Body of pancreas (tissue), 4 donors: ENCODE data around the gene NFKB1. TPM values are rescaled to one million over a fixed set of nuclear protein-coding genes. Genes with fewer than 3 reads are reported as not detected.

Experiments used
- ATAC-seq: fragments of 150-250 bp; one replicate; pipeline ENCODE4 v1.9.1; 2016
- DNase-seq, 4 donors: peaks; one replicate each; pipeline ENCODE4 v3.0.0-alpha.2; 2019
- H3K27ac ChIP-seq, 4 donors: fragments of 200-600 bp; sonication (generic); 1 replicate in 3 of 4; 2 replicates in 1 of 4; pipeline versions ENCODE4 v1.5.1 to v1.6.1; 2016 to 2019; ENCODE audit warnings: mild to moderate bottlenecking in 1 of 4, mixed read lengths in 1 of 4, moderate library complexity in 1 of 4
- H3K27me3 ChIP-seq, 2 donors: fragments of 200-600 bp; sonication (generic); one replicate each; pipeline ENCODE4 v1.6.0; 2016; ENCODE audit warnings: mild to moderate bottlenecking in 1 of 2
- H3K36me3 ChIP-seq, 2 donors: fragments of 200-600 bp; sonication (generic); replicated peaks in 1 of 2; 2 replicates each; pipeline ENCODE4 v1.5.1; 2016; ENCODE audit warnings: low read depth in 2 of 2; ENCODE audit not compliant: insufficient read depth in 1 of 2
- H3K4me1 ChIP-seq: fragments of 200-600 bp; sonication (generic); one replicate; pipeline ENCODE4 v1.6.0; 2016
- H3K4me3 ChIP-seq, 2 donors: fragments of 200-600 bp; sonication (generic); 1 replicate in 1 of 2; 2 replicates in 1 of 2; pipeline ENCODE4 v1.5.1; 2016 to 2019
- H3K9me3 ChIP-seq, 3 donors: fragments of 200-600 bp; sonication (generic); 1 replicate in 2 of 3; 2 replicates in 1 of 3; pipeline ENCODE4 v1.5.1; 2016
- POLR2A ChIP-seq, 3 donors: fragments of 450-650 bp; IDR thresholded peaks; one replicate each; pipeline ENCODE4 v1.6.1; 2016; ENCODE audit warnings: antibody characterized with exemption in 3 of 3, mild to moderate bottlenecking in 2 of 3
- WGBS, 2 donors: methylation state at CpG; one replicate each; pipeline ENCODE4 v1.1.5; 2017; 5-methylcytosine and 5-hydroxymethylcytosine counted together
- intact Hi-C: fragments of 100-400 bp; cut with DNase I; formaldehyde crosslinking; loops from one replicate; pipeline ENCODE4 v1.15.1; 2023
- total RNA-seq, 2 donors: library from RNA; depleted of rRNA; stranded (reverse); fragments of >200 nt; gene quantifications; one replicate each; pipeline ENCODE4 v1.1.0, GENCODE V29; 2016
- TF ChIP-seq, protein P1 (sequence below), 7 experiments: fragments of 450-650 bp in 4 of 7; fragments of 200-600 bp in 3 of 7; sonication (generic) in 3 of 7; IDR thresholded peaks; one replicate each; pipeline ENCODE4 v1.5.1; 2016 to 2019; ENCODE audit warnings: antibody characterized with exemption in 7 of 7

The NFKB1 gene
- total RNA-seq, 2 donors from 2014 or later: 14.5 to 20.5 TPM

- no peak for ATAC-seq
Measured at GRCh38 chr4:102633100-102633499, 131.9 kb downstream of the NFKB1 start.

DNA sequence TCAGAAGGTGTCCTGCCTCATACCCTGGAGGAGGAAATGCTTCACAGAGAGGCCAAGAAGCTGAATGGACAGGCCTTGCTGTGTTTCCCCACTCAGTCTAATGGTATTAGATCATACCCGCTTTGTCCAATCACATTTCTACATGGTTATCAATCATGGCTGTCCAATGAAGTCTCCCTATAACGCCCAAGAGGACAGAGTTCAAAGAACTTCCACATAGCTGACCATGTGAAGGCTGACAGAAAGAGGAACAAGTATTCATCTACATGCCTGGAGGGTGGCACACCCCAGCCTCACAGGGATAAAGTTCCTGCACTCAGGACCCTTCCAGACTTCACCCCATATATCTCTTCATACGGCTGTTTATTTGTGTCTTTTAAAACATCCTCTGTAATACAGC, 136.2 kb downstream of the NFKB1 start:
- Histone ChIP-seq H3K27me3 (no peaks in the 10 kb centered on the region), H3K4me3 (no peak overlapping the region), H3K36me3 (no peaks in the 10 kb centered on the region), H3K9me3 (no peaks in the 10 kb centered on the region), H3K4me1 (no peaks in the 10 kb centered on the region), H3K27ac (no peak overlapping the region)
- no peak for ATAC-seq
- TF ChIP-seq, protein P1, sequence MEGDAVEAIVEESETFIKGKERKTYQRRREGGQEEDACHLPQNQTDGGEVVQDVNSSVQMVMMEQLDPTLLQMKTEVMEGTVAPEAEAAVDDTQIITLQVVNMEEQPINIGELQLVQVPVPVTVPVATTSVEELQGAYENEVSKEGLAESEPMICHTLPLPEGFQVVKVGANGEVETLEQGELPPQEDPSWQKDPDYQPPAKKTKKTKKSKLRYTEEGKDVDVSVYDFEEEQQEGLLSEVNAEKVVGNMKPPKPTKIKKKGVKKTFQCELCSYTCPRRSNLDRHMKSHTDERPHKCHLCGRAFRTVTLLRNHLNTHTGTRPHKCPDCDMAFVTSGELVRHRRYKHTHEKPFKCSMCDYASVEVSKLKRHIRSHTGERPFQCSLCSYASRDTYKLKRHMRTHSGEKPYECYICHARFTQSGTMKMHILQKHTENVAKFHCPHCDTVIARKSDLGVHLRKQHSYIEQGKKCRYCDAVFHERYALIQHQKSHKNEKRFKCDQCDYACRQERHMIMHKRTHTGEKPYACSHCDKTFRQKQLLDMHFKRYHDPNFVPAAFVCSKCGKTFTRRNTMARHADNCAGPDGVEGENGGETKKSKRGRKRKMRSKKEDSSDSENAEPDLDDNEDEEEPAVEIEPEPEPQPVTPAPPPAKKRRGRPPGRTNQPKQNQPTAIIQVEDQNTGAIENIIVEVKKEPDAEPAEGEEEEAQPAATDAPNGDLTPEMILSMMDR (IDR thresholded peaks at IDR 0.05): no peak
- TF ChIP-seq POLR2A (IDR thresholded peaks at IDR 0.05): no peak
- WGBS, 2 donors: 64 to 69% methylated on average over 3 of the region's 3 CpGs
- intact Hi-C loops: no loop called here
- DNase-seq: no peak

More at GRCh38 chr4:102633100-102633499, 131.9 kb downstream of the NFKB1 start:
- DNase-seq: peak in 1 of 4 donors; percentile 21
- Histone ChIP-seq H3K4me3 (no peak overlapping the region), H3K27ac (no peak overlapping the region), H3K4me1 (no peaks in the 10 kb centered on the region), H3K9me3 (no peaks in the 10 kb centered on the region), H3K27me3 (no peaks in the 10 kb centered on the region), H3K36me3 (no peaks in the 10 kb centered on the region)
- 69 to 74% methylated on average over 6 of the region's 6 CpGs for WGBS, 2 donors
- TF ChIP-seq POLR2A (IDR thresholded peaks at IDR 0.05): no peak
- TF ChIP-seq, protein P1 (IDR thresholded peaks at IDR 0.05): no peak
- intact Hi-C loops: no loop called here

DNA sequence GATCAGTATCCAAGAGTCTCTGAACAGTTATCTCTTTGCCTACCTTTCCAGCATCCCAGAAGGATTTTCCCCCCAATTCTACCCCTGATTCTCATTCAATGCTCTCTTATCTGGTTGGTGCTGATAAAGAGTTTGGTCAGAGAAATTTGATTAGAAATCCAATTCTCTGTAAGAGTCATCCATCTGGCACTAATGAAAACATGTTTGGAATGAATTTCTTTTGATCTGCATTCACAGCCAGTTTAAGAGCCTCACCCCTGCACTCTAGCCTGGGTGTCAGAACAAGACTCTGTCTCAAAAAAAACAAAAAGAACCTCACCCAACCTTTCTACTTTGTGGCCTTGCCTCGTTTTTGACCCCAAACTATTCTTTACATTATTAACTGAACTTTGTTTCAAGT, 137.5 kb downstream of the NFKB1 start:
- Histone ChIP-seq H3K27me3 (no peaks in the 10 kb centered on the region), H3K9me3 (no peaks in the 10 kb centered on the region), H3K36me3 (no peaks in the 10 kb centered on the region), H3K27ac (no peak overlapping the region), H3K4me1 (no peaks in the 10 kb centered on the region), H3K4me3 (no peak overlapping the region)
- TF ChIP-seq, protein P1 (IDR thresholded peaks at IDR 0.05): no peak
- no peak for TF ChIP-seq POLR2A (IDR thresholded peaks at IDR 0.05)
- ATAC-seq (no peak), DNase-seq (no peak)
- intact Hi-C loops: no loop called here
- WGBS, 2 donors: 51 to 60% methylated on average over 1 of the region's 1 CpG

- Histone ChIP-seq H3K4me1 (no peaks in the 10 kb centered on the region), H3K27me3 (no peaks in the 10 kb centered on the region), H3K4me3 (no peak overlapping the region), H3K27ac (no peak overlapping the region), H3K9me3 (no peaks in the 10 kb centered on the region), H3K36me3 (no peaks in the 10 kb centered on the region)
- ATAC-seq: no peak
- intact Hi-C loops: no loop called here
- DNase-seq: no peak
- TF ChIP-seq, protein P1 (IDR thresholded peaks at IDR 0.05): no peak
- TF ChIP-seq POLR2A (IDR thresholded peaks at IDR 0.05): no peak
- WGBS, 2 donors: 92 to 93% methylated on average over 7 of the region's 7 CpGs
Measured at GRCh38 chr4:102639598-102639997, 138.4 kb downstream of the NFKB1 start.

GRCh38 chr4:102640669-102641068, 139.5 kb downstream of the NFKB1 start:
- no peaks in the 10 kb centered on the region for H3K9me3 ChIP-seq
- TF ChIP-seq POLR2A (IDR thresholded peaks at IDR 0.05): no peak
- TF ChIP-seq, protein P1 (IDR thresholded peaks at IDR 0.05): no peak
- no peaks in the 10 kb centered on the region for H3K4me1 ChIP-seq
- whole genome bisulfite sequencing, 2 donors: 89 to 90% methylated on average over 4 of the region's 4 CpGs
- ATAC-seq (no peak), DNase-seq (no peak)
- no peak overlapping the region for H3K4me3 ChIP-seq
- intact Hi-C loops: no loop called here
- H3K27ac ChIP-seq: no peak overlapping the region
- H3K36me3 ChIP-seq: no peaks in the 10 kb centered on the region
- H3K27me3 ChIP-seq: no peaks in the 10 kb centered on the region
